ENCODE data around the gene RFX2. TPM values are rescaled to one million over a fixed set of nuclear protein-coding genes. Genes with fewer than 3 reads are reported as not detected.

The RFX2 gene
- total and polyA plus RNA-seq, 8 donors = 1.8 to 14.0 (median 3.4) TPM

GRCh38 chr19:6014551-6015135 is 95.7 kb downstream of the RFX2 start:
- ATAC-seq = no peak
- WGBS, 2 donors = 83 to 91% methylated on average over 13 of the region's 13 CpGs
- no peak for FAIRE-seq
- intact Hi-C loops (cut with DNase I) = no loop called here
- Histone ChIP-seq H3K27ac (no peak overlapping the region), H3K27me3 (no peaks in the 10 kb centered on the region), H3K36me3 (no peaks in the 10 kb centered on the region), H3K4me1 (no peaks in the 10 kb centered on the region), H3K4me3 (no peak overlapping the region), H3K9me3 (no peaks in the 10 kb centered on the region)
- TF ChIP-seq, protein P1, sequence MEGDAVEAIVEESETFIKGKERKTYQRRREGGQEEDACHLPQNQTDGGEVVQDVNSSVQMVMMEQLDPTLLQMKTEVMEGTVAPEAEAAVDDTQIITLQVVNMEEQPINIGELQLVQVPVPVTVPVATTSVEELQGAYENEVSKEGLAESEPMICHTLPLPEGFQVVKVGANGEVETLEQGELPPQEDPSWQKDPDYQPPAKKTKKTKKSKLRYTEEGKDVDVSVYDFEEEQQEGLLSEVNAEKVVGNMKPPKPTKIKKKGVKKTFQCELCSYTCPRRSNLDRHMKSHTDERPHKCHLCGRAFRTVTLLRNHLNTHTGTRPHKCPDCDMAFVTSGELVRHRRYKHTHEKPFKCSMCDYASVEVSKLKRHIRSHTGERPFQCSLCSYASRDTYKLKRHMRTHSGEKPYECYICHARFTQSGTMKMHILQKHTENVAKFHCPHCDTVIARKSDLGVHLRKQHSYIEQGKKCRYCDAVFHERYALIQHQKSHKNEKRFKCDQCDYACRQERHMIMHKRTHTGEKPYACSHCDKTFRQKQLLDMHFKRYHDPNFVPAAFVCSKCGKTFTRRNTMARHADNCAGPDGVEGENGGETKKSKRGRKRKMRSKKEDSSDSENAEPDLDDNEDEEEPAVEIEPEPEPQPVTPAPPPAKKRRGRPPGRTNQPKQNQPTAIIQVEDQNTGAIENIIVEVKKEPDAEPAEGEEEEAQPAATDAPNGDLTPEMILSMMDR (IDR thresholded peaks at IDR 0.05) = no peak
- DNase-seq = peak in 2 of 6 donors; percentile 22 to 24

- H3K4me3 ChIP-seq = no peak overlapping the region
- TF ChIP-seq, protein P1 (IDR thresholded peaks at IDR 0.05) = no peak
- 78 to 85% methylated on average over 18 of the region's 18 CpGs for WGBS, 2 donors
- no peak for FAIRE-seq
- intact Hi-C loops (cut with DNase I) = no loop called here
- no peaks in the 10 kb centered on the region for H3K36me3 ChIP-seq
- peak in 2 of 6 donors; percentile 24 to 35 for DNase-seq
- H3K27ac ChIP-seq = no peak overlapping the region
- no peak for ATAC-seq
- H3K9me3 ChIP-seq = no peaks in the 10 kb centered on the region
- no peaks in the 10 kb centered on the region for H3K4me1 ChIP-seq
- H3K27me3 ChIP-seq = no peaks in the 10 kb centered on the region
These were observed 97.7 kb downstream of the RFX2 start for GRCh38 chr19:6012426-6013170.

DNA sequence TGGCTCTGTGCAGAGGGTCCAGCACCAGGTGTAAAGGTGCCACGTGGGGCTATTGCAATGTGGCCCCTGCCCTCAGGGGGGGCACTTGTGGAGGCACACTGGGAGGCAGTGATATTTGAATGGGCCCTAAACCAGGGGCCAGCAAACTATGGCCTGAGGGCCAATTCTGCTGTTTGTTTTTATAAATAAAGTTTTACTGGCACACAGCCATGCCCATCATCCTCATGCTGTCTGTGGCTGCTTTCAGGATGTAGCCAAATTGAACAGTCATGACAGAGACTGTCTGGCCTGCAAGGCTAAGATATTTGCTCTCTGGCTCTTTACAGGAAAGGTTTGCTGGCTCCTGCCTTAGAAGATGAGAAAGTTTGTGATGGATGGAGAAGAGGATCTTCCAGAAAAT is 98.5 kb downstream of the RFX2 start:
- TF ChIP-seq, protein P1 (IDR thresholded peaks at IDR 0.05) = no peak
- ATAC-seq = no peak
- intact Hi-C loops (cut with DNase I) = no loop called here
- Histone ChIP-seq H3K27me3 (no peaks in the 10 kb centered on the region), H3K4me3 (no peak overlapping the region), H3K27ac (no peak overlapping the region), H3K9me3 (no peaks in the 10 kb centered on the region), H3K36me3 (no peaks in the 10 kb centered on the region), H3K4me1 (no peaks in the 10 kb centered on the region)
- no peak for FAIRE-seq
- 70 to 89% methylated on average over 1 of the region's 1 CpG for WGBS, 2 donors
- DNase-seq = peak in 1 of 6 donors; percentile 26

- intact Hi-C loops (cut with DNase I) = no loop called here
These were observed 99.1 kb downstream of the RFX2 start for GRCh38 chr19:6011206-6011605.

More at GRCh38 chr19:6011206-6011605, 99.1 kb downstream of the RFX2 start:
- Histone ChIP-seq H3K4me3 (no peak overlapping the region), H3K27ac (no peak overlapping the region), H3K9me3 (no peaks in the 10 kb centered on the region), H3K27me3 (no peaks in the 10 kb centered on the region), H3K4me1 (no peaks in the 10 kb centered on the region), H3K36me3 (no peaks in the 10 kb centered on the region)
- no peak for FAIRE-seq
- no peak for ATAC-seq
- TF ChIP-seq, protein P1 (IDR thresholded peaks at IDR 0.05) = no peak
- WGBS, 2 donors = 83% methylated on average over 10 of the region's 10 CpGs
- DNase-seq = peak in 1 of 6 donors; percentile 42

Data from pancreas (tissue), 10 donors.